ENCODE data around the gene ALS2CL. TPM values are rescaled to one million over a fixed set of nuclear protein-coding genes. Genes with fewer than 3 reads are reported as not detected.

The ALS2CL gene
- total RNA-seq, 1 experiment from 2014 or later = 16.4 TPM

DNA sequence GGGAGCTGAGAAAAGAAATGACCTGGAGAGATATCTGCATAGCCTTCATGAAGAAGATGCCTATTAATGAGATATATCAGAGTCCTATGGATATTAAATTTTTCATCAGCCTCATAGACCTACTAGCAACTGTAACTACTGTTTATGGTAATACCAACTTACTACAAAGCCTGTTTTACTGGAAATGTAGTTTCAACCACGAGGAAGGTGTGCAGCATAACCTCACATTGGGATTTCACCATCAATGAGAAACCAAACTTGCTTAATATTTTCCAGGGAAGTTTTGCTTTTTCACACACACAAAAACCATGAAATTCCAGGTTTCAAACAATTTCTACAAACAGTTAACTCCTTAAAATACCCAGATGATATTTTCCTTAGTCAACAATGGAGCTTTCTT lies 49.8 kb downstream of the ALS2CL start (continued):
- TF ChIP-seq, protein P1, sequence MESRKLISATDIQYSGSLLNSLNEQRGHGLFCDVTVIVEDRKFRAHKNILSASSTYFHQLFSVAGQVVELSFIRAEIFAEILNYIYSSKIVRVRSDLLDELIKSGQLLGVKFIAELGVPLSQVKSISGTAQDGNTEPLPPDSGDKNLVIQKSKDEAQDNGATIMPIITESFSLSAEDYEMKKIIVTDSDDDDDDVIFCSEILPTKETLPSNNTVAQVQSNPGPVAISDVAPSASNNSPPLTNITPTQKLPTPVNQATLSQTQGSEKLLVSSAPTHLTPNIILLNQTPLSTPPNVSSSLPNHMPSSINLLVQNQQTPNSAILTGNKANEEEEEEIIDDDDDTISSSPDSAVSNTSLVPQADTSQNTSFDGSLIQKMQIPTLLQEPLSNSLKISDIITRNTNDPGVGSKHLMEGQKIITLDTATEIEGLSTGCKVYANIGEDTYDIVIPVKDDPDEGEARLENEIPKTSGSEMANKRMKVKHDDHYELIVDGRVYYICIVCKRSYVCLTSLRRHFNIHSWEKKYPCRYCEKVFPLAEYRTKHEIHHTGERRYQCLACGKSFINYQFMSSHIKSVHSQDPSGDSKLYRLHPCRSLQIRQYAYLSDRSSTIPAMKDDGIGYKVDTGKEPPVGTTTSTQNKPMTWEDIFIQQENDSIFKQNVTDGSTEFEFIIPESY (IDR thresholded peaks at IDR 0.05; ENCODE audit: extremely low read depth, insufficient replicate concordance, low read length) = no peak
- TF ChIP-seq CEBPB (IDR thresholded peaks at IDR 0.05; ENCODE audit: low read depth) (no peak), EGR1 (IDR thresholded peaks at IDR 0.05; ENCODE audit: low read depth) (no peak), POLR2AphosphoS5 (IDR thresholded peaks at IDR 0.05; ENCODE audit: low read depth, low read length) (no peak), RAD21 (IDR thresholded peaks at IDR 0.05; ENCODE audit: low read depth) (no peak), ELF1 (IDR thresholded peaks at IDR 0.05; ENCODE audit: borderline replicate concordance, low read depth) (no peak), FOSL1 (IDR thresholded peaks at IDR 0.05; ENCODE audit: low read depth) (no peak)
- TF ChIP-seq, protein P2, sequence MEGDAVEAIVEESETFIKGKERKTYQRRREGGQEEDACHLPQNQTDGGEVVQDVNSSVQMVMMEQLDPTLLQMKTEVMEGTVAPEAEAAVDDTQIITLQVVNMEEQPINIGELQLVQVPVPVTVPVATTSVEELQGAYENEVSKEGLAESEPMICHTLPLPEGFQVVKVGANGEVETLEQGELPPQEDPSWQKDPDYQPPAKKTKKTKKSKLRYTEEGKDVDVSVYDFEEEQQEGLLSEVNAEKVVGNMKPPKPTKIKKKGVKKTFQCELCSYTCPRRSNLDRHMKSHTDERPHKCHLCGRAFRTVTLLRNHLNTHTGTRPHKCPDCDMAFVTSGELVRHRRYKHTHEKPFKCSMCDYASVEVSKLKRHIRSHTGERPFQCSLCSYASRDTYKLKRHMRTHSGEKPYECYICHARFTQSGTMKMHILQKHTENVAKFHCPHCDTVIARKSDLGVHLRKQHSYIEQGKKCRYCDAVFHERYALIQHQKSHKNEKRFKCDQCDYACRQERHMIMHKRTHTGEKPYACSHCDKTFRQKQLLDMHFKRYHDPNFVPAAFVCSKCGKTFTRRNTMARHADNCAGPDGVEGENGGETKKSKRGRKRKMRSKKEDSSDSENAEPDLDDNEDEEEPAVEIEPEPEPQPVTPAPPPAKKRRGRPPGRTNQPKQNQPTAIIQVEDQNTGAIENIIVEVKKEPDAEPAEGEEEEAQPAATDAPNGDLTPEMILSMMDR (IDR thresholded peaks at IDR 0.05 in 2 of 3, conservative IDR thresholded peaks at IDR 0.05 in 1 of 3; ENCODE audit: borderline replicate concordance in 1 of 3, insufficient read depth in 1 of 3, low read depth in 2 of 3, low read length in 2 of 3) = no peak

DNA sequence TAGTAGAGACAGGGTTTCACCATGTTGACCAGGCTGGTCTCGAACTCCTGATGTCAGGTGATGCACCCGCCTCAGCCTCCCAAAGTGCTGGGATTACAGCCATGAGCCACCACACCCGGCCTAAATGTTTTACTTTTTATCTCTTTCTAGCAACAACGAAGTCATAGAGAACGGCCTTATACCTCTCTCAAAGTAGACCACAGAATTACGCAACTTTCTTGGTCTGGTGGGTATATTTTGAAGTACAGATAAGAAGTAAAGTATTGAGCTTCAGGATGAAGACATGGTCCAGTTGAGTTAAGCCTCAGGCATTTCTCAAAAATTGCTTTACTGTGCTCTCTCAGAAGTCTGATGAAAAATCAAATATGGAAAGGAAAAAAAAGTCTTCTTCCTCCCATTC lies 50.5 kb downstream of the ALS2CL start:
- H3K4me1 ChIP-seq (ENCODE audit: control insufficient read depth in 1 of 2, insufficient read depth in 2 of 2, low read length in 2 of 2) = no peaks in the 10 kb centered on the region; a peak in 1 of 4 replicates
- H3K9me2 ChIP-seq (ENCODE audit: insufficient read depth) = no peaks in the 10 kb centered on the region
- no peaks in the 10 kb centered on the region for H3K79me2 ChIP-seq (ENCODE audit: insufficient read depth, low read length)
- intact Hi-C loops (cut with micrococcal nuclease) = no loop called here
- H3K4me2 ChIP-seq (ENCODE audit: low read length) = no peak overlapping the region
- H2AFZ ChIP-seq (ENCODE audit: low read depth, low read length, poor library complexity, severe bottlenecking) = no peak overlapping the region
- H3K4me3 ChIP-seq (replicated peaks in 1 of 2; ENCODE audit: low read depth in 1 of 2, low read length in 2 of 2) = no peak overlapping the region
- ChIA-PET CTCF (no interaction called here), RAD21 (ENCODE audit: low non-redundant PET in 1 of 2, low total read pairs in 2 of 2, uncharacterized antibody in 2 of 2, unreplicated experiment in 2 of 2) (no interaction called here), POLR2A (no interaction called here)
- BruUV-seq (replicated peaks) = no TSS peak
- no peak overlapping the region for H3K9ac ChIP-seq (ENCODE audit: low read length)
- H4K20me1 ChIP-seq (ENCODE audit: insufficient read depth) = no peaks in the 10 kb centered on the region
- no peaks in the 10 kb centered on the region for H3K27me3 ChIP-seq (ENCODE audit: insufficient read depth, low read length)
- ATAC-seq (no peak), DNase-seq (ENCODE audit: low read depth, low spot score) (no peak)
- no peaks in the 10 kb centered on the region; a peak in 1 of 4 replicates for H3K9me3 ChIP-seq (ENCODE audit: control insufficient read depth in 1 of 2, insufficient read depth in 1 of 2, low read depth in 1 of 2, low read length in 2 of 2)
- H3K27ac ChIP-seq (ENCODE audit: low read depth, low read length) = no peak overlapping the region
- no peaks in the 10 kb centered on the region for H3K36me3 ChIP-seq (ENCODE audit: control insufficient read depth in 1 of 2, insufficient read depth in 2 of 2, low read length in 2 of 2)
- TF ChIP-seq FOSL1 (IDR thresholded peaks at IDR 0.05; ENCODE audit: low read depth) (no peak), POLR2A (IDR thresholded peaks at IDR 0.05; ENCODE audit: borderline replicate concordance, extremely low read depth, insufficient read depth, insufficient read length) (no peak), EGR1 (IDR thresholded peaks at IDR 0.05; ENCODE audit: low read depth) (no peak), SP1 (IDR thresholded peaks at IDR 0.05; ENCODE audit: low read depth) (no peak), ELF1 (IDR thresholded peaks at IDR 0.05; ENCODE audit: borderline replicate concordance, low read depth) (no peak), EZH2phosphoT487 (IDR thresholded peaks at IDR 0.05; ENCODE audit: borderline replicate concordance) (no peak), JUND (IDR thresholded peaks at IDR 0.05) (no peak), CBX3 (IDR thresholded peaks at IDR 0.05; ENCODE audit: low read depth) (no peak), RAD21 (IDR thresholded peaks at IDR 0.05; ENCODE audit: low read depth) (no peak), ZFX (IDR thresholded peaks at IDR 0.05) (no peak), YY1 (IDR thresholded peaks at IDR 0.05; ENCODE audit: extremely low read depth, insufficient replicate concordance, low read depth, low read length) (no peak), CEBPB (IDR thresholded peaks at IDR 0.05; ENCODE audit: low read depth) (no peak), TCF7L2 (IDR thresholded peaks at IDR 0.05; ENCODE audit: borderline replicate concordance, extremely low read depth, insufficient read depth, insufficient read length) (no peak), SIN3A (IDR thresholded peaks at IDR 0.05; ENCODE audit: low read depth) (no peak)
- TF ChIP-seq, protein P3, sequence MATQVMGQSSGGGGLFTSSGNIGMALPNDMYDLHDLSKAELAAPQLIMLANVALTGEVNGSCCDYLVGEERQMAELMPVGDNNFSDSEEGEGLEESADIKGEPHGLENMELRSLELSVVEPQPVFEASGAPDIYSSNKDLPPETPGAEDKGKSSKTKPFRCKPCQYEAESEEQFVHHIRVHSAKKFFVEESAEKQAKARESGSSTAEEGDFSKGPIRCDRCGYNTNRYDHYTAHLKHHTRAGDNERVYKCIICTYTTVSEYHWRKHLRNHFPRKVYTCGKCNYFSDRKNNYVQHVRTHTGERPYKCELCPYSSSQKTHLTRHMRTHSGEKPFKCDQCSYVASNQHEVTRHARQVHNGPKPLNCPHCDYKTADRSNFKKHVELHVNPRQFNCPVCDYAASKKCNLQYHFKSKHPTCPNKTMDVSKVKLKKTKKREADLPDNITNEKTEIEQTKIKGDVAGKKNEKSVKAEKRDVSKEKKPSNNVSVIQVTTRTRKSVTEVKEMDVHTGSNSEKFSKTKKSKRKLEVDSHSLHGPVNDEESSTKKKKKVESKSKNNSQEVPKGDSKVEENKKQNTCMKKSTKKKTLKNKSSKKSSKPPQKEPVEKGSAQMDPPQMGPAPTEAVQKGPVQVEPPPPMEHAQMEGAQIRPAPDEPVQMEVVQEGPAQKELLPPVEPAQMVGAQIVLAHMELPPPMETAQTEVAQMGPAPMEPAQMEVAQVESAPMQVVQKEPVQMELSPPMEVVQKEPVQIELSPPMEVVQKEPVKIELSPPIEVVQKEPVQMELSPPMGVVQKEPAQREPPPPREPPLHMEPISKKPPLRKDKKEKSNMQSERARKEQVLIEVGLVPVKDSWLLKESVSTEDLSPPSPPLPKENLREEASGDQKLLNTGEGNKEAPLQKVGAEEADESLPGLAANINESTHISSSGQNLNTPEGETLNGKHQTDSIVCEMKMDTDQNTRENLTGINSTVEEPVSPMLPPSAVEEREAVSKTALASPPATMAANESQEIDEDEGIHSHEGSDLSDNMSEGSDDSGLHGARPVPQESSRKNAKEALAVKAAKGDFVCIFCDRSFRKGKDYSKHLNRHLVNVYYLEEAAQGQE (IDR thresholded peaks at IDR 0.05; ENCODE audit: low read depth) = no peak
- TF ChIP-seq, protein P4, sequence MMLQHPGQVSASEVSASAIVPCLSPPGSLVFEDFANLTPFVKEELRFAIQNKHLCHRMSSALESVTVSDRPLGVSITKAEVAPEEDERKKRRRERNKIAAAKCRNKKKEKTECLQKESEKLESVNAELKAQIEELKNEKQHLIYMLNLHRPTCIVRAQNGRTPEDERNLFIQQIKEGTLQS (IDR thresholded peaks at IDR 0.05) = no peak

All from HCT116 (cell line).